ENCODE results near the gene GDI1. TPM values are rescaled to one million over a fixed set of nuclear protein-coding genes. Genes with fewer than 3 reads are reported as not detected.

Gene GDI1
- polyA plus RNA-seq, 1 donor (not counting 4 experiments of a cell fraction or from before 2014, with no cell fraction given): 61.8 TPM

GRCh38 chrX:154457491-154458115 lies 20.6 kb downstream of the GDI1 start:
- Histone ChIP-seq H3K9ac (ENCODE audit: control insufficient read depth, extremely low read depth, insufficient read depth, low read length) (no peak overlapping the region), H3K4me3 (ENCODE audit: control insufficient read depth in 2 of 3, extremely low read depth in 1 of 3, insufficient read depth in 2 of 3, low read depth in 1 of 3, low read length in 3 of 3) (peak overlapping the region in 2 of 3 experiments; percentile 19 to 20), H3K36me3 (ENCODE audit: control insufficient read depth in 2 of 2, extremely low read depth in 1 of 2, insufficient read depth in 2 of 2, low read length in 2 of 2) (peaks cover 0 to 3% of the 10 kb centered on the region in 2 experiments), H3K4me1 (ENCODE audit: control insufficient read depth, extremely low read depth, insufficient read depth, low read length) (peaks cover 4% of the 10 kb centered on the region), H3K27me3 (ENCODE audit: control insufficient read depth, extremely low read depth, insufficient read depth, low read length) (no peaks in the 10 kb centered on the region), H4K20me1 (ENCODE audit: control insufficient read depth, extremely low read depth, insufficient read depth, low read length) (no peaks in the 10 kb centered on the region), H3K9me3 (ENCODE audit: control insufficient read depth, low read depth, low read length) (no peaks in the 10 kb centered on the region), H3K4me2 (ENCODE audit: control insufficient read depth, extremely low read depth, insufficient read depth, low read depth, low read length) (peak overlapping the region; percentile 32), H2AFZ (ENCODE audit: control insufficient read depth, low read length) (no peak overlapping the region), H3K27ac (ENCODE audit: control insufficient read depth, insufficient read depth, low read length) (no peak overlapping the region), H3K79me2 (ENCODE audit: control insufficient read depth, insufficient read depth, low read length) (peaks cover 8% of the 10 kb centered on the region), H3K9me1 (ENCODE audit: control insufficient read depth, extremely low read depth, insufficient read depth, low read length) (no peaks in the 10 kb centered on the region)
- TF ChIP-seq EZH2 (IDR thresholded peaks at IDR 0.05; ENCODE audit: low read length): no peak
- TF ChIP-seq CTCF (optimal IDR thresholded peaks at IDR 0.05 in 1 of 3, IDR thresholded peaks at IDR 0.05 in 1 of 3, conservative IDR thresholded peaks at IDR 0.05 in 1 of 3; ENCODE audit: extremely low read depth in 1 of 3, insufficient read depth in 2 of 3, low read length in 3 of 3): no peak
- dilution Hi-C loops (cut with MboI; ENCODE audit: extremely low pct_ligation_motif_present, low sequenced_read_pairs): no loop called here
- FAIRE-seq (no peak), DNase-seq (ENCODE audit: low read depth, low spot score) (peak; percentile 9)

DNA sequence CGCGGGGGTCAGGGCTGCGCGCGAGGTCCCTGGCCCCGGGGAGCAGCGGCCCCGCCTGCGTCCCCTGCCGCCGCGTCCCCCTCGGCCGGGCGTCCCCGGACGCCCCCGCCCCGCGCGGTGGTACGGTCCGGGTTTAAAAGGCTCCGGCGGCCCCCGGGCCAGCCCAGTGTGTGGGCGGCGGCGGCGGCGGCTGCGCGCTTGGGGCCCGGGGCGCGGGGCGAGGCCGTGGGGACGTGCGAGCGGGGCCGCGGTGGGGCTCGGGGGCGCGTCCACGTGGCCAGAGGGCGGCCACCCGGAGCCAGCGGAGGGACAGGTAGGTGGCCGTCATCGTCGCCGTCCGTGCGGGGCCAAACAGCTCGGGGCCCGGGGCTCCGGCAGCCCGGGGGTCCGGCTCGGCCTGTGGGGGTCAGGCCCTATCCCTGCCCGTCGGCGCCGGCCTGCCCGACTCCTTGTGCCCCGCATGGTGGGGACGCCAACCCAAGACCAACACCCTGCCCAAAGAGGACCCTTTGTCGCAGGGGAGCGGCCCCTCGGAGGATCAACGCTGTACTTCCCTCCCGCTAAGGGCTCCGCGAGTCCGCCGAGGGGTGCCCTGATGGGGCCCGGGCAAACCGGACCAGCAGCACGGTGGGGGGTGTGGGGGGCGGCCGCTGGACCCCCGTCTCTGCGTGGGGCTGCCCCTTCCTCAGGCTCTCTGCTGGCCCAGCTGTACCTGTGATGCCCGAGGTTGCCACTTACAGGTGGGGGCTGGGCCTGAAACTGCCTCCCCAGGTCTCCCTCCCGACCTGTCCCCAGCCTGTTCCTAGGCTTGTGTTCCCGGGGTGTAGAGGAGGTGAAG lies 21.4 kb downstream of the GDI1 start, which contains the start of gene PLXNA3:
Gene PLXNA3, plus strand, starts transcription at position 166 of the 838 bp plus-strand sequence. CDS start 1,903 bp downstream, outside the sequence.
- Histone ChIP-seq H3K4me2 (ENCODE audit: control insufficient read depth, extremely low read depth, insufficient read depth, low read depth, low read length) (peak within 1 kb of the TSS; percentile 66), H3K36me3 (ENCODE audit: control insufficient read depth in 2 of 2, extremely low read depth in 1 of 2, insufficient read depth in 2 of 2, low read length in 2 of 2) (peaks cover 0 to 3% of the 10 kb centered on the region in 2 experiments), H3K79me2 (ENCODE audit: control insufficient read depth, insufficient read depth, low read length) (peaks cover 8% of the 10 kb centered on the region), H2AFZ (ENCODE audit: control insufficient read depth, low read length) (no peak within 1 kb of the TSS), H3K27ac (ENCODE audit: control insufficient read depth, insufficient read depth, low read length) (no peak within 1 kb of the TSS), H4K20me1 (ENCODE audit: control insufficient read depth, extremely low read depth, insufficient read depth, low read length) (no peaks in the 10 kb centered on the region), H3K27me3 (ENCODE audit: control insufficient read depth, extremely low read depth, insufficient read depth, low read length) (no peaks in the 10 kb centered on the region), H3K4me3 (ENCODE audit: control insufficient read depth in 2 of 3, extremely low read depth in 1 of 3, insufficient read depth in 2 of 3, low read depth in 1 of 3, low read length in 3 of 3) (peak within 1 kb of the TSS; percentile 48 to 62 (median 51)), H3K9ac (ENCODE audit: control insufficient read depth, extremely low read depth, insufficient read depth, low read length) (peak within 1 kb of the TSS; percentile 41), H3K9me3 (ENCODE audit: control insufficient read depth, low read depth, low read length) (no peaks in the 10 kb centered on the region), H3K4me1 (ENCODE audit: control insufficient read depth, extremely low read depth, insufficient read depth, low read length) (peaks cover 4% of the 10 kb centered on the region), H3K9me1 (ENCODE audit: control insufficient read depth, extremely low read depth, insufficient read depth, low read length) (no peaks in the 10 kb centered on the region)
- dilution Hi-C loops (cut with MboI; ENCODE audit: extremely low pct_ligation_motif_present, low sequenced_read_pairs): no loop called here
- DNase-seq (ENCODE audit: low read depth, low spot score): no peak
- FAIRE-seq: no peak
- no peak for TF ChIP-seq CTCF (optimal IDR thresholded peaks at IDR 0.05 in 1 of 3, IDR thresholded peaks at IDR 0.05 in 1 of 3, conservative IDR thresholded peaks at IDR 0.05 in 1 of 3; ENCODE audit: extremely low read depth in 1 of 3, insufficient read depth in 2 of 3, low read length in 3 of 3)
- TF ChIP-seq EZH2 (IDR thresholded peaks at IDR 0.05; ENCODE audit: low read length): no peak
